A549 (cell line): Measurements from ENCODE around the gene MCAM. TPM values are rescaled to one million over a fixed set of nuclear protein-coding genes. Genes with fewer than 3 reads are reported as not detected.

Source experiments
- ATAC-seq, 2 experiments: fragments of 200-7000 bp in 1 of 2; fragments of >200 bp in 1 of 2; cut with Nextera tagmentation in 1 of 2; cut with Tn5 transposase in 1 of 2; 3 replicates each; pipeline versions ENCODE4 v1.8.0 to v1.9.1; 2018 to 2020; ENCODE audit warnings: mild to moderate bottlenecking in 1 of 2, moderate library complexity in 1 of 2
- CTCF ChIA-PET: fragments of 300-600 bp; sonication (Branson Sonifier 250); formaldehyde crosslinking; extraction: SDS; loops from one replicate; lab custom pipeline; 2021; ENCODE audit warnings: antibody characterized with exemption, inconsistent platforms; lab: Yijun Ruan, JAX
- POLR2A ChIA-PET: fragments of 350-600 bp; formaldehyde crosslinking; extraction: SDS; loops from one replicate; lab custom pipeline; 2021; ENCODE audit warnings: antibody characterized with exemption, inconsistent platforms; lab: Yijun Ruan, JAX
- DNase-seq, 2 experiments: peaks; one replicate each; pipeline versions ENCODE4 v3.0.0 to v3.0.0-alpha.2; 2011 to 2016; ENCODE audit warnings: low read depth in 1 of 2, low spot score in 1 of 2
- FAIRE-seq: peaks from 2 replicates; lab custom pipeline; 2011; peaks lifted over from hg19 to GRCh38; lab: Jason Lieb, UNC
- H3K27ac ChIP-seq, 2 experiments: fragments of >200 bp; sonication (Bioruptor Twin); formaldehyde crosslinking; 3 replicates each; pipeline ENCODE4 v1.5.1; 2016 to 2017
- H3K4me1 ChIP-seq: fragments of >200 bp; sonication (Bioruptor Twin); formaldehyde crosslinking; 3 replicates; pipeline ENCODE4 v1.6.1; 2016
- H3K4me2 ChIP-seq: fragments of >200 bp; sonication (Bioruptor Twin); formaldehyde crosslinking; 3 replicates; pipeline ENCODE4 v1.6.1; 2016
- H3K4me3 ChIP-seq: fragments of >200 bp; sonication (Bioruptor Twin); formaldehyde crosslinking; 3 replicates; pipeline ENCODE4 v1.5.1; 2016
- H3K9me3 ChIP-seq: fragments of >200 bp; sonication (Bioruptor Twin); formaldehyde crosslinking; 3 replicates; pipeline ENCODE4 v1.6.1; 2016
- ATOH8 ChIP-seq: fragments of 250-450 bp; sonication (Bioruptor Pico); IDR thresholded peaks from 2 replicates; pipeline ENCODE4 v1.5.0; 2020; ENCODE audit warnings: low read depth, mild to moderate bottlenecking, moderate library complexity
- BCL3 ChIP-seq: fragments of >200 bp; sonication (Bioruptor Twin); formaldehyde crosslinking; IDR thresholded peaks from 3 replicates; pipeline ENCODE4 v1.6.1; 2016
- BHLHE40 ChIP-seq: IDR thresholded peaks from 2 replicates; pipeline ENCODE4 v1.6.1; 2012; ENCODE audit warnings: low read depth, low read length, inconsistent platforms
- CBX2 ChIP-seq: fragments of 200-600 bp; sonication (generic); IDR thresholded peaks from 2 replicates; pipeline ENCODE4 v1.6.1; 2016; ENCODE audit warnings: low read depth, mild to moderate bottlenecking, borderline replicate concordance
- CBX8 ChIP-seq: fragments of 200-600 bp; sonication (generic); IDR thresholded peaks from 2 replicates; pipeline ENCODE4 v1.6.1; 2016
- EHF ChIP-seq: fragments of 250-450 bp; sonication (Bioruptor Pico); IDR thresholded peaks from 2 replicates; pipeline ENCODE4 v1.5.0; 2020; ENCODE audit warnings: mild to moderate bottlenecking
- EP300 ChIP-seq, 2 experiments: fragments of >200 bp; sonication (Bioruptor Twin); formaldehyde crosslinking; IDR thresholded peaks; 2 replicates in 1 of 2; 3 replicates in 1 of 2; pipeline ENCODE4 v1.6.1; 2016 to 2017
- ESRRA ChIP-seq: fragments of 150-350 bp; IDR thresholded peaks from 2 replicates; pipeline ENCODE4 v1.6.1; 2014; ENCODE audit warnings: mild to moderate bottlenecking, low read length, borderline replicate concordance
- FOXS1 ChIP-seq: fragments of 250-450 bp; sonication (Bioruptor Pico); IDR thresholded peaks from 2 replicates; pipeline ENCODE4 v1.5.0; 2020; ENCODE audit warnings: mild to moderate bottlenecking, moderate library complexity
- HOXA7 ChIP-seq: fragments of 250-450 bp; sonication (Bioruptor Pico); IDR thresholded peaks from 2 replicates; pipeline ENCODE4 v1.5.0; 2020; ENCODE audit warnings: mild to moderate bottlenecking, moderate library complexity
- HOXB13 ChIP-seq: fragments of 250-450 bp; sonication (Bioruptor Pico); IDR thresholded peaks from 2 replicates; pipeline ENCODE4 v1.5.0; 2020; ENCODE audit warnings: low read depth, mild to moderate bottlenecking, moderate library complexity
- HOXB5 ChIP-seq: fragments of 250-450 bp; sonication (Bioruptor Pico); IDR thresholded peaks from 2 replicates; pipeline ENCODE4 v1.5.0; 2020; ENCODE audit warnings: mild to moderate bottlenecking, moderate library complexity
- JUN ChIP-seq, 2 experiments: fragments of >200 bp; sonication (Bioruptor Twin); formaldehyde crosslinking; IDR thresholded peaks; 2 replicates in 1 of 2; 3 replicates in 1 of 2; pipeline ENCODE4 v1.6.1; 2016 to 2017
- JUNB ChIP-seq: fragments of >200 bp; sonication (Bioruptor Twin); formaldehyde crosslinking; IDR thresholded peaks from 2 replicates; pipeline ENCODE4 v1.6.1; 2016
- KDM1A ChIP-seq: fragments of 200-600 bp; sonication (generic); IDR thresholded peaks from 2 replicates; pipeline ENCODE4 v1.6.1; 2016; ENCODE audit warnings: low read depth, mild to moderate bottlenecking
- KDM5A ChIP-seq: fragments of 200-600 bp; sonication (generic); IDR thresholded peaks from 2 replicates; pipeline ENCODE4 v1.6.1; 2016; ENCODE audit warnings: antibody characterized with exemption, mild to moderate bottlenecking
- MAFK ChIP-seq: fragments of 450-650 bp; IDR thresholded peaks from 2 replicates; pipeline ENCODE4 v1.6.1; 2014; ENCODE audit not compliant: partially characterized antibody
- MAZ ChIP-seq: fragments of 150-350 bp; IDR thresholded peaks from 2 replicates; pipeline ENCODE4 v1.6.1; 2014; ENCODE audit warnings: antibody characterized with exemption, low read depth, low read length, borderline replicate concordance
- NR3C1 ChIP-seq: fragments of >200 bp; sonication (Bioruptor Twin); formaldehyde crosslinking; IDR thresholded peaks from 3 replicates; pipeline ENCODE4 v1.6.1; 2017
- PHF8 ChIP-seq: fragments of 200-600 bp; sonication (generic); IDR thresholded peaks from 2 replicates; pipeline ENCODE4 v1.6.1; 2016; ENCODE audit warnings: low read depth, mild to moderate bottlenecking, antibody characterized with exemption, moderate library complexity, borderline replicate concordance
- POLR2A ChIP-seq: IDR thresholded peaks from 2 replicates; pipeline ENCODE4 v1.6.1; 2012; ENCODE audit warnings: mild to moderate bottlenecking, low read length
- RAD21 ChIP-seq, 2 experiments: fragments of >200 bp in 1 of 2; sonication (Bioruptor Twin) in 1 of 2; formaldehyde crosslinking in 1 of 2; IDR thresholded peaks in 1 of 2; conservative IDR thresholded peaks in 1 of 2; 2 replicates in 1 of 2; 3 replicates in 1 of 2; pipeline ENCODE4 v1.6.1; 2012 to 2018; ENCODE audit warnings: inconsistent platforms in 1 of 2
- RARB ChIP-seq: fragments of 250-450 bp; sonication (Bioruptor Pico); IDR thresholded peaks from 2 replicates; pipeline ENCODE4 v1.8.0; 2021; ENCODE audit warnings: mild to moderate bottlenecking, moderate library complexity
- REST ChIP-seq: fragments of 200-600 bp; sonication (generic); IDR thresholded peaks from 2 replicates; pipeline ENCODE4 v1.6.1; 2016; ENCODE audit warnings: antibody characterized with exemption, mild to moderate bottlenecking, moderate library complexity
- RFX5 ChIP-seq: fragments of 450-650 bp; IDR thresholded peaks from 2 replicates; pipeline ENCODE4 v1.7.1; 2014; ENCODE audit warnings: antibody characterized with exemption, mild to moderate bottlenecking, moderate library complexity
- RNF2 ChIP-seq: fragments of 200-600 bp; sonication (generic); IDR thresholded peaks from 2 replicates; pipeline ENCODE4 v1.6.1; 2016; ENCODE audit warnings: low read depth, mild to moderate bottlenecking, antibody characterized with exemption, moderate library complexity, borderline replicate concordance
- SMC3 ChIP-seq: fragments of >200 bp; sonication (Bioruptor Twin); formaldehyde crosslinking; IDR thresholded peaks from 3 replicates; pipeline ENCODE4 v1.6.1; 2018; ENCODE audit warnings: inconsistent platforms
- SREBF2 ChIP-seq: fragments of 450-650 bp; IDR thresholded peaks from 2 replicates; pipeline ENCODE4 v1.6.1; 2014; ENCODE audit warnings: mild to moderate bottlenecking, moderate library complexity
- TFCP2L1 ChIP-seq: fragments of 250-450 bp; sonication (Bioruptor Pico); IDR thresholded peaks from 2 replicates; pipeline ENCODE4 v1.5.0; 2021; ENCODE audit warnings: mild to moderate bottlenecking
- USF2 ChIP-seq: fragments of 450-650 bp; IDR thresholded peaks from 2 replicates; pipeline ENCODE4 v1.6.1; 2014; ENCODE audit warnings: antibody characterized with exemption
- ZFP36 ChIP-seq: fragments of 450-650 bp; IDR thresholded peaks from 2 replicates; pipeline ENCODE4 v1.6.1; 2014; ENCODE audit warnings: borderline replicate concordance; ENCODE audit not compliant: partially characterized antibody
- ZSCAN20 ChIP-seq: fragments of 250-450 bp; sonication (Bioruptor Pico); IDR thresholded peaks from 2 replicates; pipeline ENCODE4 v1.8.0; 2022; ENCODE audit warnings: mild to moderate bottlenecking, moderate library complexity
- WGBS: methylation state at CpG from one replicate; pipeline ENCODE4 v1.1.6; 2017; ENCODE audit errors: missing lambda C conversion rate; 5-methylcytosine and 5-hydroxymethylcytosine counted together
- polyA plus RNA-seq, 4 experiments: library from polyadenylated mRNA; depleted of rRNA in 3 of 4; stranded (reverse); fragments of >200 nt; fragmentation: RNase III in 1 of 4; extraction: RNeasy Plus Mini Kit Qiagen cat#74134 plus additional on column Dnase treatment in 1 of 4; gene quantifications; 2 replicates in 3 of 4; 3 replicates in 1 of 4; pipeline ENCODE4 v1.2.3, GENCODE V29; 2011 to 2017

The MCAM gene
- polyA plus RNA-seq, 2 of the 4 experiments (the other 2 are of a cell fraction), result 5.4 to 14.9 TPM

GRCh38 chr11:119314726-119315125, 2.2 kb downstream of the MCAM start:
- H3K4me1 ChIP-seq, result peaks cover 27% of the 10 kb centered on the region
- no peak for DNase-seq
- no peak overlapping the region for H3K4me3 ChIP-seq
- H3K4me2 ChIP-seq, result no peak overlapping the region
- FAIRE-seq, result no peak
- CTCF ChIA-PET, result interaction anchor here (1.1 to 2.3 kb wide), 6 partner anchors 9 to 160 kb away, joined by 3 to 10 read pairs (median 3); no protein-coding TSS in a partner anchor
- H3K9me3 ChIP-seq, result no peaks in the 10 kb centered on the region
- H3K27ac ChIP-seq, result no peak overlapping the region
- no peak for ATAC-seq
- TF ChIP-seq HOXB5 (CRISPR knock-in tag), result no peak
- no peak for TF ChIP-seq EP300 (IDR thresholded peaks at IDR 0.05)
- TF ChIP-seq POLR2A, result no peak
- no peak for TF ChIP-seq ATOH8
- no peak for TF ChIP-seq RAD21 (conservative IDR thresholded peaks at IDR 0.05 in 1 of 2, IDR thresholded peaks at IDR 0.05 in 1 of 2)
- no peak for TF ChIP-seq MAFK
- TF ChIP-seq USF2, result no peak
- no peak for TF ChIP-seq CBX8
- TF ChIP-seq CBX2, result no peak
- no peak for TF ChIP-seq REST
- TF ChIP-seq FOXS1, result no peak
- no peak for TF ChIP-seq SREBF2
- no peak for TF ChIP-seq PHF8
- no peak for TF ChIP-seq ZSCAN20 (CRISPR knock-in tag)
- TF ChIP-seq RNF2, result no peak
- TF ChIP-seq RARB (CRISPR knock-in tag), result no peak
- TF ChIP-seq KDM1A, result no peak
- POLR2A ChIA-PET, result no interaction called here
- WGBS, result 90% methylated on average over 4 of the region's 18 CpGs

GRCh38 chr11:119310682-119311052, 6.3 kb downstream of the MCAM start:
- no peak overlapping the region for H3K27ac ChIP-seq
- H3K9me3 ChIP-seq, result no peaks in the 10 kb centered on the region
- WGBS, result 91% methylated on average over 19 of the region's 20 CpGs
- FAIRE-seq (no peak), ATAC-seq (no peak), DNase-seq (no peak)
- no peak overlapping the region for H3K4me2 ChIP-seq
- no peak overlapping the region for H3K4me3 ChIP-seq
- CTCF ChIA-PET, result interaction anchor here (1.7 to 2.6 kb wide), 2 partner anchors 9 to 13 kb away, joined by 6 to 12 read pairs; no protein-coding TSS in a partner anchor
- TF ChIP-seq BCL3 (no peak), ZSCAN20 (CRISPR knock-in tag) (no peak), ATOH8 (no peak), MAZ (no peak), ESRRA (no peak), TFCP2L1 (no peak), EHF (no peak), CBX2 (no peak), JUN (IDR thresholded peaks at IDR 0.05) (no peak), KDM5A (no peak), BHLHE40 (no peak), JUNB (no peak), ZFP36 (no peak), HOXA7 (no peak), RFX5 (no peak), SMC3 (no peak), NR3C1 (no peak), HOXB13 (CRISPR knock-in tag) (no peak)
- H3K4me1 ChIP-seq, result peaks cover 6% of the 10 kb centered on the region
- POLR2A ChIA-PET, result no interaction called here
